HTR-8/SVneo (cell line): Measurements from ENCODE around the gene STUM.
"Not testable (repeated sequence)": the region's sequence is repeated elsewhere in the genome, so short reads cannot be mapped to it uniquely, and the experiment has no call there.

Source experiments
- DNase-seq: peaks from one replicate; pipeline ENCODE4 v3.0.0; 2011; ENCODE audit warnings: low spot score, mixed read lengths; ENCODE audit not compliant: insufficient read length
- FAIRE-seq: peaks from 2 replicates; lab custom pipeline; 2011; peaks lifted over from hg19 to GRCh38; lab: Jason Lieb, UNC

Gene STUM

GRCh38 chr1:226634166-226634588, 85.6 kb downstream of the STUM start:
- FAIRE-seq (peak; percentile 77), DNase-seq (peak; percentile 69)

DNA sequence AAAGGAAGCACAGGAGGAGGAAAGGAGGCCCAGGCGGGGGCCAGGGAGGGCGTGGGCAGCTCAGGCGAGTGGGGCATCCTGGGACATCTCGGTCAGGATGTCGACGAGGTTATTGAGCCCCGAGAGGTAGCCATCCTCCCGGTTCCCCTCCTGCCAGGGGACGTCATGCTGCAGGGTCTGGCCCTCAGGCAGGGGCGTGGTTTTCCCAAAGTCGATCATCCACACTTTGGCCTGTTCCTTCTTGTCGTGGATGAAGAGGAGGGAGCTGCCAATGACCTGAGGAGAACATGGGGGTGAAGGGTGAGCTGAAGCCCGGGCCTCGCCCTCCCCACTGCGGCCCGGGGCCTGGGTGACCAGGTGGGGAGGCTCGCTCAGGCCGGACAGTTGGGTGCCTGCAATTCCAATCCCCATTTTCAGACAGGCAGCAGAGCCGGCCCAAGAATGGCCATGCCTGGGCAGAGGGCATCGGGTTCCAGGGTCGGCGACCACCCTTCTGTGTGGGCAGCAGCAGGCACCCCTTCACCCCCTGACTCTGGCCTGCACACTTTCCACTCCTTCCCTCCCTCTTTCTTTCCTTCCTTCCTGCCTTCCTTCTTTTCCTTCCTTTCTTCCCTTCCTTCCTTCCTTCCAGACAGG, 86.2 kb downstream of the STUM start:
- FAIRE-seq = no peak
- no peak for DNase-seq

DNA sequence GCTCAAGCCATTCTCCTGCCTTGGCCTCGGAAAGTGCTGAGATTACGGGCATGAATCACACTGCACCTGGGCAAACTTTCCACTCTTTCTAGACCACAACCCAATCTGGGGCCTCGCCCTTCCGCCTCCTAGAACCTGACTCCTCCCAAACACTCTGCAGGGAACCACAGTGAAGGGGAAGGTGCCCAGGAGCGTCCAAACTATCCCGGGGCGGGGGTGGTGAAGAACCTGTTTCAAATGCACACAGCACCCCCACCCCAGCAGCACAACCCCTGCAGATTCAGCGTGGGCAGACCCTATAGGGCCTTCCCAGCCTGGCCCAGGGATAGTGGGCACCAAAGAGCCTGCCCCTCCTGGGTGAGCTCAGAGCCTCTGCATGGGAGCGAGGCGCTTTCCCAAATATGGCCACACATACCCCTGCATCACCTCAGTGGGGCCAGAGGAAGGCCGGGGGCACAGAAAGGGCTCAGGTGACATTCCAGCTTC, 86.9 kb downstream of the STUM start:
- FAIRE-seq (no peak), DNase-seq (no peak)

DNA sequence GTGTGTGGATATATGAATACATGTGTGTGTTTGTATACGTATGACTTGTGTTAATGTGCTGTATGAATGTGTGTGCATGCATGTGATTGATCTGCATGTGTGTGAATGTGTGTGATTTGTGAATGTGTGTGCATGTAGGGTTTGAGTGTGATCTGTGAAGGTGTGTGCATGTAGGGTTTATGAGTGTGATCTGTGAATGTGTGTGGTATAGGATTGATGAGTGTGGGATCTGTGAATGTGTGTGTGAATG, 88.2 kb downstream of the STUM start:
- DNase-seq (no peak), FAIRE-seq (peak; percentile 91)

- DNase-seq (no peak), FAIRE-seq (no peak)
These were observed 88.8 kb downstream of the STUM start for GRCh38 chr1:226637147-226637935.

- DNase-seq (no peak), FAIRE-seq (no peak)
These were observed 89.5 kb downstream of the STUM start for GRCh38 chr1:226638001-226638601.

DNA sequence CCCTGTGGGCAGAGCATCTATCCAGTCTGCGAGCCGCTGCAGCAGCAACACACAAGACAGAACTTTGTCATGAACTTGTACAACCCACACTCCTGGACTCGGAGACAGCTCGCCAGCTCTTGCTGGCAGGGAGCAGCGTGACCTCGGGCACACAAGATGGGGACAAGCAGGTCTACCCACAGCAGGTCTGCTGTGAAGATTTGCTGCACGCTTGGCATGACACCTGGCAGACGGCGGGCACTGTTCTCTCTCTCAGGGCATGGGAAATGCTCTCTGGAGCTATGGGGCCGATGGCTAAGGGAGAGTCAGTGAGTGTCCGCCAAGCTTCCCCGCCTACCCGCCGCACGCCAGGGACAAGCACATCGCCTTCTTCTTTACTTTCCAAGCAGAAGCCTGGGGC, 90.0 kb downstream of the STUM start:
- DNase-seq (no peak), FAIRE-seq (no peak)

DNA sequence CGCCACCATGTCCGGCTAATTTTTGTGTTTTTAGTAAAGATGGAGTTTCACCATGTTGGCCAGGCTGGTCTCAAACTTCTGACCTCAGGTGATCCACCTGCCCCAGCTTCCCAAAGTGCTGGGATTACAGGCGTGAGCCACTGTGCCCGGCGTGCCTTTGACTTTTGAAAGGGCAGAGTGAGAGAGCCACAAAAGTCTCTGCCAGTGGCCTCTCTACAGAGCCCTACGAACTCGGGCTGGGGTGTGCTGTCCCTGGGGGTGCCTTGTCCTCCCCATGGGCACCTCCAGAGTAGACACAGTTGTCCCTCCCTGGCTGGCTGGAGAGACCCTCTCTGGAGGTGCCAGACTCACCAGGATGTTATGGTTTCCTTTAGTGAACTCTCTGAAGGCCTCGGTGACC, 90.6 kb downstream of the STUM start:
- DNase-seq, FAIRE-seq: not testable (repeated sequence)

- FAIRE-seq = no peak
- no peak for DNase-seq
These were observed 91.1 kb downstream of the STUM start for GRCh38 chr1:226639631-226640061.

DNA sequence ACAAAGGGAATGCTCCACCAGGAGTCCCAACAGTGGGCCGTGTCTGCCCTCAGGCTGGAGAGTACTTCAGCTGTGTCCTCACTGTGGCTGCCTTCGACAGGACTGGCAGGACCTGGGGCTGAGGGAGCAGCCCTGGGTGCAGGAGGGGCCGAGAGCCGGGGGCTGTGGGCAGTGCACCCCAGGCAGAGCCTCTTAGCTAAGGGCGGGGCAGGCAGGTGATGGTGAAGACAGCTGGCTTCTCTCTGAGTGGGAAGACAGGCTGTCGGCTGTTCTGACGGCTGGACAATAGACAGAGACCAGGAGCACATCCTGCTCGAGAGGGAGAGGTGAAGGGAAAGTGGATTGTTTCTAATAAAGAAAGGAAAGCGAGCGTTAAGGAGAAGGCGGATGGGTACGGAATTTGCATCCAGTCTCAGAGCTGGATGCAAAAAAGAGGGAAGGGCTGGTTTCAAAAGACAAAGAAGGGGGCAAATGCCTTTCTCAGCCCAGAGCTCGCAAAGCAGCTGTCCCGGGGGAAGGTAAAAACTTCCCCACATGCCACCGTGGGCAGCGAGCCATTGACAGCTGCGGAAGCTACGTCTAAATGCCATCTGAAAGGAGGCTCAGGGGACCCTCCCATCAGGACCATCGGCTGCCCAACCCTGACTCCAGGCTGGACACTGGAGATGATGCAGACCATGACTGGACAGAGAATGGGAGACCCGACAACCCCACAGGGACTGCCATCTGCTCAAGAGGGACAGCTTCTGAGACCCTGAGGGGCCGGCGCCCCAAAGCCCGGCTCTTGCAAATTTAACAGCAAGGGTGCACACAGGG, 92.0 kb downstream of the STUM start:
- DNase-seq = no peak
- no peak for FAIRE-seq

DNA sequence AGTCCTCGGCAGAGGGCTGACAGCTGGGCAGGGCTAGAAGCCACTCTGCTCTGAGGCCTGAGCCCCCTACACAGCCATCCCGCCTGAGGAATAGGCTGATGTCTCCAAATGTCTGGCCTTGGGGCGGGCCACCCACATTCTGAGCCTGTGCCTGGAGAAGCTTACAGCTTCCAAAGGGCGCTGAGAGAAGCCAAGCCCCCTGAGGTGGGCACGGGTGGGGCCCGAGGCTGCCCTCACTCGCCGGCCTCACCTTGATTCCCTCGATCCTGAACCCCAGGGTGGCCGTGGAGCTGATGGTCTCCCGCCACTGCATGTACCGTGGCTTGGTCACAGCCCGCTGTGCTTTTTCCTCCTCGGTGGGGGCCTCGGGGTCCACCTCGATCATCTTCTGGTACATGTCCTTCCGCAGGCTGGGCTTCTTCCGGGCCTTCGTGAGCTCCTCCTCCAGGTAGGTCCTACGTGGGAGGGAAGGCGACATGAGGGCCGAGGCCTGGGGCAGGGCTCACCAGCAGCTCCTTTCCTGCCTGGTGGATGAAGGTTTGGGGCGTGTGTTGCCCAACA, 93.2 kb downstream of the STUM start:
- no peak for DNase-seq
- no peak for FAIRE-seq

DNA sequence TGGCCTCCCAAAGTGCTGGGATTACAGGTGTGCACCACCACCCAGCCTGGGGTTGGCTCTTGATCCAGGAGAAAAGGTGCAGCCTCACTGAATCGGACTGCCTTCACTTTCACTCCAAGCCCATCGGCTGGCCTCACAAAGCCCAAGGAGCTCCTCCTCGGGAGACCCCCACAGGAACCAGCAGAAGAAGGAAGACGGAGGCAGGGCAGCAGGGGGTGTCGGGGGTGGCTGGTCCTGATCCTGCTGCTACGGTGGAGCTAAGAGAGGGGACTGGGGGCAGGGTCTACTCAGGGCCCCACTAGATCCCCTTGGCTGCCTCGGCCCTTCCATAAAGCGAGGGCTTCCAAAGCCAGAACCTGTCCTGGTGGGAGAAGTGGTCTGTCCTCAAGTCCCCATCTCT, 93.9 kb downstream of the STUM start:
- FAIRE-seq (no peak), DNase-seq (no peak)

DNA sequence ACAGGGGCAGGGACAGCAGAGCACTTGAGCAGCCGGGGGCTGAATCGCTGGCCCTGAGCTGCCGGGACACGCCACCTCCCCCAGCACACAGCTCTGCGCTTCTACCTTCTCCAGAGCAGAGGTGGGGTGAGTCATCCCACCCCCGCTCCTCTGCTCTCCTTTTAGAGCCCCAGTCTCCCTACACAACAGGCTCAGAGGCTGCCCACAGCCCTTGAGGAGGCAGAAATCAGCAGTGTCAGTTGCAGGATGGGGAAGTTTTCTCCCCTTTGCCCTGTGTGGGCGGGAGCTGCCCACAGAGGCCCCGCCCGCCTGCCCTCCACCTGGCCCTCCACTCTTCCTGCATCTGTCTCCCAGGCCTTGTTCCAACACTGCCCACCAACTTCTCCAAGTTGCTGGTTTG, 94.6 kb downstream of the STUM start:
- FAIRE-seq (peak; percentile 13), DNase-seq (peak; percentile 75)

DNA sequence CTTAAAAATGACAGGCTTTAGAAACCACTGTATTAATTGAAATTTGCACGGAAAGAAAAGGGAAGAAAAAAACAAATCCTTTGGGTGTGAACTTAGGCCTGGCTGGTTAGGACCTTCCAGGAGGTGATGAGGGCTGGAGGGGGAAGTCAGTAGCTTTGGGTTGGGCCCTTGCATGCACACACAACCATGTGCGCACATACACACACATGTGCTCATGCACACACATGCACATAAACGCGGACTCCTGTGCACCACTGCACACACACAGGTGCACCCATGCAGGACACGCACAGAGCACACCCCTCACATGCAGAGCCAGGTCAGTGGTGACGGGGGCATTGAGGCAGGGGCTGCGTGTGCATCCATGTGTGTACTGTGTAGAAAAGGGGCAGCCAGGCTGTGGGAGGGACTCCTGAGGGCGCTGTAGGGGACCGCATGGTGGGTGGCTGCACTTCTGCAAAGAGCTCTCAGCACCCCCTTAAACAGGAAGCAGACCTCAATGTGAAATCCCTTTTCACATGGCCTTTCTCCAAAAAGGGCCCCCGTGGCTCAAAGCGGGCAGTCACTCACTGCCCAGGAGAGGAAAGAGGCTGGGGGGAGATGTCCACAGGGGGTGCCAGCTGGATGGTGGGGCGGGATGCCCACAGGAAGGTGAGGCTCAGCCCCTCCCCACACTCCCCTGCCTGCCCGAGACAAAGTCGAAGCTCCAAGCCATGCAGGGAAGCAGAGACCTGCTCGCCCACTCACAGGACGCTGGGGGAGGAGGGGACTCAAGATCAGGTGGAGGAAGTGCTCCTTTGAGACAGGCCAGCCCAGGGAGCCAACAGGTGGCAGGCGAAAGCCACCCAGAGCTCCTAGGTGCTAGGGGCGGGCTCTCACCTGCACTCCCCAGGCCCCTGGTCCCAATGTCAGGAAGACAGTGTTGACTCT, 95.3 kb downstream of the STUM start:
- FAIRE-seq (peak; percentile 82), DNase-seq (no peak)

DNA sequence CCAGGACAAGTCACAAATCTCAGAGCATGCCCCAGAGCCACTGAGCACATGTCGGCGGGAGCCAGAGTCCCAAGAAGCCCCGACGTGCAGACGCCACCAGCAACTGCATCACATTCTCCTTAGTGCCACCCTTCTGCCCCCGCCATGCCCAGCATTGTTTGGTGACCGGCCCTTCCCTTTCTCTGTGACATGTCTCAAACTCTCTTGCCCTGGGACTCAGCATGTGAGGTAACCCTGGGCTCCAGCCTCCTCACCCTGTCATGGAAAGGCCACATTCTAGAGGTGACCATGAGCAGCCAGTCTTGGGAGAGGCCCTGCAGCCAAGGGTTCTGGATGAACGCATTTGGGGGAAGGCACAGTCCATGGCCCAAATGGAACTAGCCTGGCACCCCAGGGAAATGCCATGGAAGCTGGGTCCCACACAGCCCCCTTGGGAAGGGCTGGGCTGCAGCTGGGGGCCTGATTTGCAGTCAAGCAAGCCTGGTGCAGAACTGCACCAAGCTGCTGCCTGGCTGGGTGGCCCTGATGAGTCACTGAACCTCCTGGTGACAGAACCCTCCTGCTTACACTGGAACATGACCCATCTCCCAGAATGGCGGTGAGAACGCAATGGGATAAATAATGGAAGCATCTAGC, 96.1 kb downstream of the STUM start:
- DNase-seq = no peak
- no peak for FAIRE-seq

DNA sequence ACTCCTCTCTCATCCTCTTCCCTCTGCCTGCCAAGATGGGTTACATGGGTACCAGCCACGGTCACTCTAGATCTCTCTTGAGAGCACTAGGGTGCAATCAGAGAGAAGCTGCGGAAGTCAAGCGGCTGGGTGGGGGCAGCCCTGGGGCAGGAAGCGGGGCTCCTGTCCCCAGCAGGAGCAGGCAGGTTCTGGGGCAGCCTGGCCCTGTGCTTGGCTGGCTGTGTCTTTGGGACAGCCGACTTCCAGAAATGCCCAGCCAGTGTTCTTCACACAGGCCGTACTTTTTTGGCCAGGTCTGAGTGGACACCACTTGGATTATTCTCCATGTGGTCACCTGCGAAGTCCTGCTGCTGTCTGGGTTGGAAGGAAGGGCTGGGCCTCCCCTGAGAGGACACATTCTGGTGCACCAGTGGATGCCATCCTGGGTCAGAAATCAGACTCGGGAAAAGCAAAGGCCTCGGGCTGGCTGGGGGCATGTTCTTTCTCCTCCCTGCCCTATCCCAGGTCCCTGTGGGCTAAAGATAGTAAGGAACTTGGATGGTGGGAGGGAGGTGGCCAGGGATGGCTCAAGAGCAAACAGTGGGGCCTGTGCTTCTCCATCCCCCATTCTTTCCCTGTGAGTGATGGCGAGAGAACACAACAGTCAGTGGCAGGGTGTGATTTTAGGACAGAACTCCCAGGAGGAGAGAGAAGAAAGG, 96.9 kb downstream of the STUM start:
- FAIRE-seq (no peak), DNase-seq (no peak)

DNA sequence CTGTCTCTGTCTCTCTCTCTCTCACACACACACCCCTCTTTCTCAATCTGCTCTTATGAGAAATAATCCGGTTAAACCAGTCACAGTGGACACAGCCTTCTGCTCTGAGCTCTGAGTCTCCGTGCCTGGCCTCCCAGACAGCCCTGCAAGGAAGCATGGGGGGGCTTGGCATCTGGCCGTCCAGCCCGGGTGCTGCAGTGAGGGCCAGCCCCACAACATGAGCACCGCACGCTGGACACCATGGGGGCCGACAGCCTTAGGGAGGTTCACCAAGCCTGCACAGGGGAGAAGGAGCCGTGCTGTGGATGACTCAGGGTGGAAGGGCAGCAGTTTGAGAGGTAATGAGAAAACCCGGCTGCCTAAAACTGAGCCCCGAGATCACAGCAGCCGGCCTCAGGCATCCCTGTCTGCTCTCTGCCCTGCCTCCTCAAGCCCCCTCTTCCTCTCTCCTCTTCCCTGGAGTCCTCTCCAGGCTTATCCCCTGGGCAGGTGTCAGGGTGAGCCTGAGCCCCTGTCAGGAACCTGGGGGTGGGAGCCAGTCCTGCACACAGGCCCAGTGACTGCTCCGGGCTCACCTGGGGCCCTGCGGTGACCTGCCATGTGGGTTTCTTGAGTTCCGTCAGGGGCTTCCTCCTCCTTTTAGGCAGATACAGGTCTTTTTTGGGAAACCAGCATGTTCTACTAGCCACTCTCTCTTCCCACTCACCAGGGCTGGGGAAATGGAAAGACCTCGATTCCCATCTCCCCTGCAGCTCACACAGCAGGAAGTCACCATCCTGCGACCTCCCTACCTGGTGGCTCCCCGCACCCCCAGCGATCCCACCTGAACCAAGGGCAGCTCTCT, 97.7 kb downstream of the STUM start:
- DNase-seq (no peak), FAIRE-seq (no peak)
